GM19193 (cell line): ENCODE results near the gene CHCHD3.

Experiments used
- POLR2A ChIP-seq: IDR thresholded peaks from 4 replicates; pipeline ENCODE4 v1.6.1; 2011; ENCODE audit not compliant: insufficient read depth, insufficient read length; ENCODE audit errors: extremely low read depth

Gene CHCHD3

GRCh38 chr7:132790104-132790503 lies 291.8 kb downstream of the CHCHD3 start:
- TF ChIP-seq POLR2A = no peak

GRCh38 chr7:132789281-132789680 lies 292.6 kb downstream of the CHCHD3 start:
- no peak for TF ChIP-seq POLR2A

GRCh38 chr7:132785870-132786269 lies 296.0 kb downstream of the CHCHD3 start:
- no peak for TF ChIP-seq POLR2A

GRCh38 chr7:132784406-132784805 lies 297.5 kb downstream of the CHCHD3 start:
- TF ChIP-seq POLR2A = no peak

- TF ChIP-seq POLR2A = no peak
Measured at GRCh38 chr7:132783824-132784223, 298.1 kb downstream of the CHCHD3 start.

DNA sequence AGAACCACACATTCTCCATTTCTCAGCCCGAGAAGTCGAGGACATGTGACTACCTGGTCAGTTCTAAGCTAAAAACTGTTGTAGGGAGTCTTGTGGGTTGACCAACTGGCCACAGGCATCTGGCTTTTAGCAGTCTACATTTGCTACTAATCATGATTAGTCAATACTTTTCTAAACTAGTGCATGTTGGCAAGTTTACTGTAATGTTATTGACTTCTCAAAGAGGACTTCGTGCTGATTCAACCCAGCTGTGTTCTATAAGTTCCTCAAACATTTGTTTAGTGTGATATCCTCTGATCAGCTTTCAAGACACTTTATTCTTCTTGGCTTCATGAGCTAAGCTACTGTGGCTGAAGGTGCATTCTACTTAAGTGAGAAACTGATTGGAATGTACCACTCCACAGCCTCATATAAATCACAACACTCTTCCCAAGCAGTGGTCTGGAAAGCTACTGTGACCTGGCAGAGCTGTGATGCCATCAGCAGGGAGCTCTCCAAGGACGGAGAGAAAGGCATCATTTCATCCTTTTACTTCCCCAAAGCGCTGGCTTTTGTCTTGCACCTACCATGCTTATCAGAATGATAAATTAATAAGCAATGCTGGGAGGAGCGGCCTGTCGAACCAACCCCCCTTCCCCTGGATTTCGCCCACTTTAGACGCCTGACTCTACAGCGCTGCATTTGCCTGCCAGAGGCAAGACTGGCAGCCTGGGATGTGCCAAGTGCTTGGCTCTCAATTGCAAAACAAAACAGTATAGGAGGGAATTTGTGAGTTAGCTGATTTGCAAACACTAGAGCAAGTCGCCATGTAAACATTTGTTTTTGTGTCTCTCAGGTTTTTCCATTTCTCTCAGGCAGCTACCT lies 298.9 kb downstream of the CHCHD3 start:
- no peak for TF ChIP-seq POLR2A

DNA sequence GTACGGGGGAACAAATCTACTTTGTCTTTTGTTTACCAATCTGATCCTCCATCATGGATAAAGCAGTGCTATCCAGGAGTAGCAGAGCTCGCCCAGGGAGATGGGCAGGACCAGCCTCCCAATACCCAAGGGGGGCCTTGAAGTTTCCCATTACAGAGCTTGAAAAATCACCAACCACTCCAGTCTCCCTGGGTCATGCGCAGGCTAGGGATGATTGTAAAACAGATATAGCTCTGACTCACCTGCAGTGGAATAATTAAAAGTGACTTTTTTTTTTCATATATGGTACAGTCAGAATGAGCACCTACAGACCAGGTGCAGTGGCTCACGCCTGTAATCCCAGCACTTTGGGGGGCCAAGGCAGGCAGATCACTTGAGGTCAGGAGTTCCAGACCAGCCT lies 301.1 kb downstream of the CHCHD3 start:
- no peak for TF ChIP-seq POLR2A

GRCh38 chr7:132779164-132779563 lies 302.7 kb downstream of the CHCHD3 start:
- no peak for TF ChIP-seq POLR2A

GRCh38 chr7:132778761-132779160 lies 303.1 kb downstream of the CHCHD3 start:
- no peak for TF ChIP-seq POLR2A

- TF ChIP-seq POLR2A = no peak
Measured at GRCh38 chr7:132777956-132778355, 303.9 kb downstream of the CHCHD3 start.

GRCh38 chr7:132777414-132777813 lies 304.5 kb downstream of the CHCHD3 start:
- TF ChIP-seq POLR2A = no peak

DNA sequence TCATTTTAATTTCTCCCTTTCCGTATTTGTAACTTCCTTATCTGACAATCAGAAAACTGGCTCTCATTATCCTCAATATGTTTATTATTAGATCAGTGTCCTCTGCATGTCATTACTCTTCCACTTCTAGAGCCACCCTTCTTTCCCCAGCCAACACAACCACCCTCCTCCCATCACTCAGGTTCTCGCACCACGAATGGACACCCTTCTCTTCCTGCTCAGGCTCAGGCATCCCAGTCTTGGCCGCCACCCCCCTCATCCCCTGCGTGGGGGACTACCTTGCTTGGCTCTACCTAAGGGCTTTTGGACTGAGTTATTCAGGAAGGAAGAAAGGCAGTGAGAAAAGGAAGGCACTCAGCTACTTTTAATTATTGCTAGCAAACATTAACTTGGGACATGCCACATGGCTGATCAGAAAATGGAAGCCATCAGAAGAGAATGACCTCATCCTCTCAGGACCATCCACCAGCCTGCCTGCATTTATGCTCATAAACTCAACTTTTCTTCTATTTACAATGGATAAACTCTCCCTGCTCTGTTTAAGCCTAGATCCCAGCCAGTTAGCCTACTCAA lies 305.8 kb downstream of the CHCHD3 start:
- no peak for TF ChIP-seq POLR2A

- no peak for TF ChIP-seq POLR2A
Measured at GRCh38 chr7:132773527-132773956, 308.3 kb downstream of the CHCHD3 start.

DNA sequence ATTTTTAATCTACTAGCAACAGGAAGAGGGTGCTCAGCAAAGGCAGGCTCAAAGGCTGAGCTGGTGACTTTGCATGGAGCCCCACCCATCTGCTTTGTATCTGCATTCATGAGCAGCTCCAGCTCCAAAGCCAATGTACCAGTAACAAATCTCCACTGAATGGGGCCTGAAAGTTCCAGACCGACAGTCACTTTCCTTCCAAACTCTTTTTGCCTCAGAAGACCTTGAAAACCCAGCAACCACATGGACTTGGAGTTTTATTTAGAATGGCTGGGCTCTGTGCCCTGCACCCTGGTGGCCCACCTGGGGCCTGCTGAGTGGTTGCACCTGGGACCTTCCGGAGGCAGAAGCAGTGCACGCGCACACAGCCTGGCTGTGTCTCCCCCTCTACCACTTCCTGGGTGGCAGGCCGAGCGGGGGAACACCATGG lies 310.6 kb downstream of the CHCHD3 start:
- TF ChIP-seq POLR2A = no peak

- no peak for TF ChIP-seq POLR2A
Measured at GRCh38 chr7:132770055-132770454, 311.8 kb downstream of the CHCHD3 start.

DNA sequence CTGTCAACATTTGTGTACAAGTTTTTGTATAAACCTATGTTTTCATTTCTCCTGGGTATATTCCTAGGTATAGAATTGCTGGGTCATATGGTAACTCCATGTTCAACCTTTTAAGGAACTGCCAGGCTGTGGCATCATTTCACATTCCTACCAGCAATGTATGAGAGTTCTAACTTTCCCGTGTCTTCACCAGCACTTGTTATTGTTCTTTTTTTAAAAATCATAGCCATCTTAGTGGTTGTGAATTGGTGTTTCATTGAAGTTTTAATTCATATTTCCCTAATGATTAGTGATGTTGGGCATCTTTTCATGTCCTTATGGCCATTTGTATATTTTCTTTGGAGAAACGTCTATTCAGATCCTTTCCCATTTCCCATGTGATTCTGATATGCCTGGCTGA lies 312.6 kb downstream of the CHCHD3 start:
- no peak for TF ChIP-seq POLR2A
